A172 (cell line): ENCODE results near the gene LMO7. TPM values are rescaled to one million over a fixed set of nuclear protein-coding genes. Genes with fewer than 3 reads are reported as not detected.
A peak's percentile ranks its signal among the peaks of the same experiment; 100 is the strongest.
"Not testable (repeated sequence)": the region's sequence is repeated elsewhere in the genome, so short reads cannot be mapped to it uniquely, and the experiment has no call there.

Experiments
- DNase-seq: peaks from one replicate; pipeline ENCODE4 v3.0.0-alpha.2; 2015; ENCODE audit warnings: low spot score
- total RNA-seq: library from RNA; depleted of rRNA; stranded (reverse); fragments of >200 nt; shearing (Covaris generic); gene quantifications from 2 replicates; pipeline ENCODE4 v1.2.3, GENCODE V29; 2014

LMO7 gene
- total RNA-seq, 1 experiment from 2014 or later: 215 TPM

DNA sequence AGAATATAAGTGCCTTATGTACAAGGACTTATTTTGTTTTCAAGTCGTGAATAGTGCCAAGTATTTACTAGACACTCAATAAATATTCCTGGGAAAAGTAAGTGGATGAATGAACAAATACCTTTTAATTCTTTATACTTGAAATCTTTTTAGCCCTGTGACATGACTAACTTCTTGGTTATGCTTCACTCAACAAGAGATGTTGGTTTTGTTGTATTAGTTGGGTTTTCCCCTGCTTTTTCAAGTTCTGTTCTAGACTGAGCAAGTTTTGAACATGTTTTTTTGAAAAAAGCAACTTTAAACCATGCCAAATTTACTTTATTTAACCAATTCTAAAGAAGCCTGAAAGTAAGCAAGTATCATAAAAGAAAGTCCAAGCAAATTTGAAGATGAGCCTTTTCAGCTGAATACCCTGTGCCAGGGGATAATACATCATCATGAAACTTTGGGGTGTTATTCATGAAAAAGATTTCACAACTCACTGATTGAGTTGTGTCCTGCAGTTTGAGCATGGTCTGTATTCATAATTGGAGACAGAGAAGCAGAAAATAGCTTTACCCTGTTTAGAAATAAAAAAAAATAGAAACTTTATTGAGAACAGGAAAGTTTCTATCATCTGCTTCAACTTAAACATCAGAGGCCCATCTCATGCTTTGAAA, 11.1 kb downstream of the LMO7 start:
- DNase-seq: no peak

DNA sequence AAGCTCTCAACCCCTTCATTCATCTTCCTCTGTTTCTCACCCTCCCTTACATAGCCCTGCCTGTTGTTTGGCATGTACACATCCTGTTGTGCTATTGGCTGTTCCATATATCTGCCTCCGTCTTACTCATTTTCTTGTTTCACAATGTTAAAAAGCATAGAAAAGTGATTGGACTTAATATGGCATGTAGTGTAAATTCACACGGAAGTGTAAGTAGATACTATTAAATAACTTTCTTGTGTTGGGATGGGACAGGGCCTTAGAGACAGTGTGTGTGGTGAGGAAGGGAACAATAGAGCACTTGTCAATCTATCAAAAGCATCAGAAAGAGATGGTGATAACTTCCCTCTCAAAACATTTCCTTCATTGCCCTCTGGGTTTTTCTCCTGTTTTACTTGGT, 12.3 kb downstream of the LMO7 start:
- no peak for DNase-seq

DNA sequence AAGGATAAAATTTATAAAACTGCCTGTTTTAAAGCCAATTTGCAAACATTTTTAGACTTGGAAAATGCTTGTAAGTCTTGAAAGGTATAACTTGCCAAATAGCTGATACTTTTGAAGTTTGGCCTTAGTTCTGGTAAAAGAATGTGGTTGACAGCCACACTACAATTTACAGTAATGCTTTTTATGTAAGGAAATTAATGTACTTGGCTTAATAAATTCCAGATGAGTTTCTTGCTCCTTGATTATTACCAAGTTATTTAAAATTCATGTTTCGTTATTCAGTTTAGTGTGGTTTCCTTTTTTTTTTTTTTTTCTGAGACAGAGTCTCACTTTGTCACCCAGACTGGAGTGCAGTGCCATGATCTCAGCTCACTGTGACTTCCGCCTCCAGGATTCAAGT, 14.9 kb downstream of the LMO7 start:
- no peak for DNase-seq

DNA sequence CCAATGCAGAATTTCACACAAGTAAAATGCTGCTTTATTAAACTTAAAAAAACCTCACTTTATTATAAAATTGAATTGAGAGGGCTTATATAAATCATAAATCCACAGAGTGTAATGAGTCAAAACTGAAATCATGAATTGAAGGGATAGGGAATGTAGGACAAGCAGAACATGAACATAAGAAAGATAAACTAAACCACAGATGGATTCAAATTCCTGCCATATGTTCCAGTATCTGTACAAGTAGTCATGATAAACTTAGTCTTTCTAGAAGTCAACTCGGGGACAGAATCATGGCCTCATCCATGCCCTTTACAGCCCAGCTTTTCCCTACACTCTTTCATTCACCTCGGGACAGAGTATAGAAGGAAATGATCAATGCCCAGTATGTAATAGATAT, 16.6 kb downstream of the LMO7 start:
- DNase-seq: no peak

DNA sequence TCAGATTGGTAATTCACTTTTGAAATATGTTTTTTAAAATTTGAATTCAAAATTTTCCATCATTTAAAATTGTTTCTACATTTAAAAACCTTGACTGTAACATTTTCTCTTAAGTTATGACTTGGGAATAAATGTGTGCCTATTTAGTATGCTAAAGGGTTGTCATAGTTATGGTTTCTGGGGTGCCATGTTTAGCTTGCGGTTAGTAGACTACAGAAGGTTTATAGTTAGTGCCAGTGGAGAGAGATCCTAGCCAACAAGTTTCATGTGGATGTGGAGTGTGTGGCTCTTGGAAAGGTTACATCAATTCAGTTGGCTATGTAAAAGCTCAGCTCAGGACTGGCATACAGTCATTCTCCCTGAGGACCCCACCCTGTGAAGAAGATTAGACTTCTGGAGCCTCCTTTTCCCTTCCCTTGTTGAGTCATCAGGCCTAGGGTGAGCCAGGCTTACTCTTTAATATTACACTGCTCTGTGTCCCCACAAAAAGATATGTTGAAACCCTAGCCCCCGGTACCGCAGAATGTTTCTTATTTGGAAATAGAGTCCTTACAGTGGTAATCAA, 20.4 kb downstream of the LMO7 start:
- DNase-seq: peak; percentile 56

DNA sequence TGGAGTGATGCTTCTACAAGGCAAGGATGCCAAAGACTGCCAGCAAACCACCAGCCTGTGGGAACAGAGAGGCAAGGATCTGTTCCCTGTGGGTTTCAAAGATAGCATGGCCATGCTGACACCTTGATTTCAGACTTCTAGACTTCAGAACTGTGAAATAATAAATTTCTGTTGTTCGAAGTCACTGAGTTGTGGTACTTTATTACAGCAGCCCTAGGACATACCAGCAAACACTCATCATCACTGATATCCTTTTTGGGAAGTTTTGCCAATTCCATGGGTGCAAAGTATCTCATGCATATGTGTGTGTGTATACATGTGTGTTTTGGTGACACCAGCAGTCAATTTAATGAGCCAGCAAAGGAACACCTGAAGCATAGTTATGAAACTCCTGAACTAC, 21.0 kb downstream of the LMO7 start:
- no peak for DNase-seq

DNA sequence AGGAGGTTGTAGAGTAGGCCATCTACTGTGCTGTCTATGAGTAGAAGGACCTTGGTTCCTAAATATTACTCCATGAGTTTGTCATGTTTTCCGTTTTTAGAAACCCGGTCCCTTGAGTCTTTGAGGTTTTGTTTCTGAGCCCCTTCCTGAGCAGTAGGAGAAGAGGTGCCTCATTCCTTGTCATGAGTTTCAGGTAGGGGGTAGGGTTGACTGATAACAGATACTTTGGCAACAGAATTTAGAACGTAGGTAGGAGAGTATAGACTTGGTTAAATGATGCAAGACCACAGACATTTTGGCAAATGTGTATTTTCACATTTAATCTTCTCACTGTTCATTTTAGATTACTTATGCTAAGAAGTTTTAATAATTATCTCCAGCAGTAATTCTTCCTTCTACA, 24.6 kb downstream of the LMO7 start:
- no peak for DNase-seq

DNA sequence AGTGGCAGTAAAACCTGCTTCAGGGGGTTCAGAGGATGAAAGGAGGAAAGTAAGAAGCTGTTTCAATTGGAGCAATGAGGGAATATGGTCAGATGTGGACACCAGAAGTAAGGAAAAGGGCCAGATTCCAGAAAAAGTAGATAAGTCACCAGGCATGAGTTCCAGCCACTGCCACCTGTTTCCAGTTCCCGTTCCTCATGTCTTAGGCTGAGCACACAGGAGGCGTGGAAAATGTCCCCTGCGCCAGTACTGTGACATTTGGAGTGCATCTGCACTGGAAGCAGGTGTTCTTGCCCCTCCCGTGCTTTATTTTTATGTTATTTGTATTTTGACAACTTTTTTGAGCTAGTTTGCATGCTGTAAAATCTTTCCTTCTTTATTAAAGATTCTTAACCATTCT, 25.3 kb downstream of the LMO7 start:
- no peak for DNase-seq

DNA sequence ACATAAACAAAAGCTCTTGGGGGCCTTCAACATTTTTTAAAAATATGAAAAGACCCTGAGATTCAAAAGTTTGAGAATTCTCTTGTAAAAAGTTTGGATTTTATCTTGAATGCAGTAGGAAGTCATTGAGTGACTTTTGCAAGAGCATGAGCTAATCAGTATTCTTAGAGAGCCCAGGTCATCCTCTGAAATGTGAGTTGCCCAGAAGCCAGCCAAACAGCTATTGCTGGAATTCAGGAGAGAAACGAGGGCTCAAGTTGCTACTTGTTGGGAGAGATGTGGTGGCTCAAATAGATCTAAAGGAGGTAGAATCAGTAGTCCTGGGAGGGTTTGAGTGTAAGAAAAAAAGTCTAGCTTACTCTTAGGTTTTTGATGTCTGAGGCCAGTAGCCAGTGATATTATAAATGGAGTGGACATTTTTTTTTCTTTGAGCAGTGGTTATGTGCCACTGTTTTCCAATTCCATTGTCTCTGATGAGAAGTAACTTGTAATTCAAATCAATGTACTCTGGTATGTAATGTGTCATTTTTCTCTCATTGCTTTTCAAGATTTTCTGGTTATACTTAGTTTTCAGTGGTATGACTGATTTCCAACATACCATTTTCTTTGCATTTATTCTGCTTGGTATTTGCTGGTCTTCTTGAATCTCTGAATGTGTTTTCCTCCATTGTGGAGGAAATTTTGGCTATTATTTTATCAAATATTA, 30.7 kb downstream of the LMO7 start:
- no peak for DNase-seq

DNA sequence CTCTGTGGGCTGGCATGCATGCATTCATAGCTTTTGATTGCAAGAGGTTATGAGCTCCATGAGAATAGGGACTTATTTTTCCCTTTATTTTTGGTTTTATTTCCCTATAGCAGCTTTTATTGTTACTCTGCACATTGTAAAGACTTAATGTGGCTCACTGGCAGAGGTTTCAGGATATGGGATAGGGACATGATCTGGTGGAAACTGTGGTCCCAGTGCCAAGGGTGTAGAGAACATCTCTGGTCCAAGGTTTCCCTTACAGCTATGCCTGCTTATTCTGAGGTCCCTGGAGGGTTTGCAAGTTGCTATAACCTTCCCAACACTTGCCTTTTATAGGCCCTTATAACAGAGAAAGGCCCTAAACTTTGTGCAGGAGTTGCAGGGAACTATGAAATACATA, 33.6 kb downstream of the LMO7 start:
- no peak for DNase-seq

DNA sequence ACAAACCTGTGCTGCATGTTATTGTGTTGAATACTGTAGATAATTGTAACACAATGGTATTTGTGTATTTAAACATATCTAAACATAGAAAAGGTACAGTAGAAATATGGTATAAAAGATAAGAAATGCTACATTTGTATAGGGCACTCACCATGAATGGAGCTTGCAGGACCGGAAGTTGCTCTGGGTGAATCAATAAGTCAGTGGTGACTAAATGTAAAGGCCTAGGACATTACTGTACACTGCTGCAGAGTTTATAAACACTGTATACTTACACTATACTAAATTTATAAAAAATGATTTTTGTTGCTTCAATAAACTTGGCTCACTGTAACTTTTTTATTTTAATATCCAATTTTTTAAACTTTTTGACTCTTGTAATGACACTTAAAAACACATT, 34.4 kb downstream of the LMO7 start:
- DNase-seq: no peak

DNA sequence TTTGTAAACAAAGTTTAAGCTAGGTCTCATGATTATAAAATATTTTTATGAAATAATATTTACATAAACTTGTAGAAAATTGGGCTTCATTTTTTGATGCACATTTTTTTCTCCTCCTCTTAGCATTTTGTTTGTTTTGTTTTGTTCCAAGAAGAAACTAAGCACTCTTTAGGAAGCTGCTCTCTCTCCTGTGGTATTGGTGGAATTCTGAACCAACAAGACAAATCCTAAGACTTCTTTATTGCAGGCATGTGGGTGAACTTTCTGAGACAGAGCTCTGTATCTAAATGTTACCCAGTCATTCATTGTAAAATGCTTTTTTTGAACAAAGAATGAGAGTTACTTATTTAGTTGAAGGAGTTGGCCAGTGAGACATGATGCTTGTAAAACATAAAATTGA, 39.3 kb downstream of the LMO7 start:
- DNase-seq: no peak

DNA sequence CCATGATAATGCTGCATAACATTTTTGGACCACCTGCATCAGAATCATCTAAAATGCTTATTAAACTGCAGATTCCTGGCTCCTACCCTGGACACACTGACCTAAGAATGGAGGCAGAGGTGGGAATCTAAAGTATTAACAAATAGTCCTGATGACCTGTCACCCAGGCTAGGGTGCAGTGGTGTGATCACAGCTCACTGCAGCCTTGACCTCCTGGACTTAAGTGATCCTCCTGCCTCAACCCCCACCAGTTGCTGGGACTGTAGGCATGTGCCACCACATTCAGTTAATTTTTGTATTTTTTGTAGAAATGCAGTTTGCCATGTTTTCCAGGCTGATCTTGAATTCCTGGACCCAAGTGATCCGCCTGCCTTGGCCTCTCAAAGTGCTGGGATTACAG, 43.3 kb downstream of the LMO7 start:
- no peak for DNase-seq

DNA sequence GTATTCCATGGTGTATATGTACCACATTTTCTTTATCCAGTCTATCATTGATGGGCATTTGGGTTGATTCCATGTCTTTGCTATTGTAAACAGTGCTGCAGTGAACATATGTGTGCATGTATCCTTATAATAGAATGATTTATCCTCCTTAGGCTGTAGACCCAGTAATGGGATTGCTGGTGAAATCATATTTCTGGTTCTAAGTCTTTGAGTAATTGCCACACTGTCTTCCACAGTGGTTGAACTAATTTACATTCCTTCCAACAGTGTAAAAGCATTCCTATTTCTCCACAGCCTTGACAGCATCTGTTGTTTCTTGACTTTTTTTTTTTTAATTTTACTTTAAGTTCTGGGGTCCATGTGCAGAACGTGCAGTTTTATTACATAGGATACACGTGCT, 44.1 kb downstream of the LMO7 start:
- not testable (repeated sequence) for DNase-seq

DNA sequence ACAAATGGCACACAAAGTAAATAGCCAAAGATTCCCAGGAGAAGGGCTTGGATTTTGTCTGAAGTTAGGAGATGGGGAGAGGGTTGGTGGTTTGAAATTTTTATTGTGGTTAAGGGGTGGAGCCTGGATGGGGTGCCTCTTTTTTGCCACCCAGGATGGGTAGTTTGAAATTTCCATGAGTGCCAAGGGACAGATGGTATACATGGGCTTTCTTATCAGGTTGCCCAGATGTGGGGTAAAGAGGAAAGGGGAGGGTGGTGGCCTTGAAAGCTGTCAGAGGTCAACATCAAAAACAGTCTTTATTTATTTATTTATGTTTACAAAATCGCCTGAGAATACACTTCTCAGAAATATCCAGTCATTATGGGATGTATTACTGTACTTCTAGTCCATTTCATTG, 46.2 kb downstream of the LMO7 start:
- no peak for DNase-seq

DNA sequence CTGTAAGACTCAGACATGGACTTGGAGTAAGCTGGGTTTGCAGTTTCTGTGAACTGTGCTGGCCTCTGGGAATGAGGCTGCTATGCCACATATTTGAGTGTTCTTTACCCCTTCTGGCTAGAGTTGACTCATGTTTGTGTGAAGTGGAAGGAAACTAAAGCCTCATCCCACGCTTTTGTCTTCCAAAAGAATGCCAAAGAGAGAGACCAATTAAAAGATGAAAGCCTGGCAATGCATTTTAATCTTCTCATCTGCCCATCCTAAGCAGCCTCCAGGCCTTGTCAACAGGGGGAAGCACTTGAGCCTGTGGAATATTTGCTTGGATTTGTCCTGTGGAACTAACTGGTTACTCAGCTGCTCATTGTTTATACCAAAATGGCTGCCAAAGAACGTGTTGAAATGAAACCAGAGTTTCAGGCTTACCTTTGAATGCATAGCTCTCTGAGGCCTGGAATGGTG, 49.1 kb downstream of the LMO7 start:
- peak; percentile 76 for DNase-seq

DNA sequence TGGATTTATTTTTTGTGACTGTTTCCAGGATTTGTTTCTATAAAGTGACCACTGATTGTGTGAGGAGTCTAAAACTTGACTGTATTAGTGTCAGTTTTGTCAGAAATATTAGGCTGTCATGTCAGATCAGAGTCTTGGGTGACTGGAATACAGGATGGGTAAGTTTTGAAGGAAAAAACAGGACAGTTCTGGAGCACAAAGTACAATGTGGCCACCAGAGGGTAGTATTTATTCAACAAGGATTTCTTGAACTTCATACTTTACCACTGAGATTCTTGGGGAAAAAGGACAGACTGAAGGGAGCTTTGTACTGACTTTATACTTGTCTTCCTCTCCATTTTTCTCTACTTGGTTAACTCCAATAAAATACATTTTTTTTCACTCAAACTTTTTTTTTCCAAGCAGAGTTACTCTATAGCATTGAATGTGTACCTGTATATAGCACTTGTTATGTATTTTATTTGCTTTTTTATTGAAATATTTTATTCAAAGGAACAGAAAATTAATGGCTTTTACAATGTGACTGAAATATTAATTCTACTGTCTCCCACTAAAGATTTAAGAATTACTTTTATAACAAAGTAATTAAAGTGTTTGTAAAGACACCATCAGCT, 51.1 kb downstream of the LMO7 start:
- peak; percentile 44 for DNase-seq

DNA sequence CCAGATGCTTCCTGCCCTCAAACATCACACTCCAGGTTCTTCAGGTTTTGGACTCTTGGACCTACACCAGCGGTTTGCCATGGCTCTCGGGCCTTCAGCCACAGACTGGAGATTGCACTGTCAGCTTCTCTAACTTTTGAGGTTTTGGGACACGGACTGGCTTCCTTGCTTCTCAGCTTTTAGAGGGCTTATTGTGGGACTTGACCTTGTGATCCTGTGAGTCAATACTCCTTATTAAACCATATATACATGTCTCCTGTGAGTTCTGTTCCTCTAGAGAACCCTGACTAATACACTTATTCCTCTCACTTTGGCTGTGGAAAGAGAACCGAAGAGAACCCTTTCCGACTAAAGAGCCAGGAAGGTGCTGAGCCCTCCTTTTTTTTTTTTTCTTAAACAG, 53.6 kb downstream of the LMO7 start:
- no peak for DNase-seq

DNA sequence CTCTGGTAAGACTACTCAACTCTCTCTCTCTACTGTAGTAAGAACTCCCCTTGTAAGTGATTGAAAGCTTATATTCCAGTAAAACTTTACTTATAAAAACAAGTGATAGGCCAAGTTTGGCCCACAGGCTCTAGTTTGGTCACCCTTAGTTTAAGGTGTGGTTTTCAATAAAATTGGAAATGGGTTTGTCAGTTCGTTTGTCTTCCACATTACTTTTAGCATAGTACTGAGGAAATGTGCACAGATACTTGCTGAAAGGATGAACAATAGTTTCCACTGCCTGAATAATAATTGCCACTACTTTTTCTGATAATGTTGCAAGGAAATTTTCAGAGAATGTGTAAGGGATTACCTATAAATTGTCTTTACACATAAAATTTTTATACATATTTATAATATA, 54.5 kb downstream of the LMO7 start:
- DNase-seq: no peak

DNA sequence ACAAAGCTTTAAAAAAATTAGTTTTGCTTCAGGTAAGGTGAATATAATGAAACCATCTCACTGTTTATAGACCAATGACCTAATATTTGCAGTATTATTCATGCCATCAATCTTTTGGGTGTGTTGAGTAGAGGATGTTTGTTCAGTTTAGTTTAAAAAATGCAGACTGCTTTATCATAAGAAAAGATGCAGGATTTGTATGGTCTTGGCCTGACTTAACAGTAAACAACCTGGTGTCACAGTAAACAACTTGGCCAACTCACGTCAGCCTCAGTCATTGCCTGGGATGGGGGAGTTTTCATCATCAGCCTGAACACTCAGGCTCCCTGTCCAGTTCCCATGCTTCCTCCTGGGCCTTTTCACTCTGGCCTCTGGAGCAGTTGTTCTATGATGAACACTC, 55.1 kb downstream of the LMO7 start:
- no peak for DNase-seq

DNA sequence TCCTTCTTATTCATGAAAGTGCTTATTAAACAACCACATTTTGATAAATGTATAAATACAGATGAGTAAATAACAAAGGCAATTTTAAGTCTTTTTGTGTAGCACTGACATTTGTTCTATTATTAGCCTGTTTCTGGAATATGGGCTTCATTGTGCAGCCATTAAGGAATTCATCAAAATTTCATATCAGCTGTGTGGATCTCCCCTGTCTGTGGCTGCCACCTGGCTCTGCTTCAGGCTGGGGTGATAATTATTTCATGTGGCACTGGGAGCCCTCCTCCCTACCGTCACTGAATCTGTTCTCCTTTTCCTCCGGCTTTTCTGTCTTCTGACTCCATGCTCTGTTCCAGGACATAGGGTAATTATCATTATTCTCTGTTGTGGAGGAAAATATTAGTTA, 57.1 kb downstream of the LMO7 start:
- DNase-seq: no peak

DNA sequence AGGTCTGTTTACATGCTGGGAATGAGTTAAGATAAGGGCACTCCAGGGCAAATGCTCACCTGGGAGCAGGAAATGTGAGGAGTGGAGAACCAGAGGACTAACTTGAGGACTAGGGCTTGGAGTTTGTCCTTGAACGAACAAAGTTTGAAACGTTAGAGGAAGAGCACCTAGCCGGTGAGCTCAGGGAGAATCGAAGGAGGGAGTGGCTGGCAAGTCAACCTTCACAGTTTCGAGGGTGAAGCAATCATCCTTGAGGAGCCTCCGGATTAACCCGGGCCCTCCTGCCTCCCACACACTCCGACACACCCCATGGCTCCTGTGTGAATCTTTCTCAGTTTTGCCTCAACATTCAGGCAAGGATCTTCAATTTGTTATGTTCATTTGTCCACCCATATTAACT, 58.6 kb downstream of the LMO7 start:
- no peak for DNase-seq

DNA sequence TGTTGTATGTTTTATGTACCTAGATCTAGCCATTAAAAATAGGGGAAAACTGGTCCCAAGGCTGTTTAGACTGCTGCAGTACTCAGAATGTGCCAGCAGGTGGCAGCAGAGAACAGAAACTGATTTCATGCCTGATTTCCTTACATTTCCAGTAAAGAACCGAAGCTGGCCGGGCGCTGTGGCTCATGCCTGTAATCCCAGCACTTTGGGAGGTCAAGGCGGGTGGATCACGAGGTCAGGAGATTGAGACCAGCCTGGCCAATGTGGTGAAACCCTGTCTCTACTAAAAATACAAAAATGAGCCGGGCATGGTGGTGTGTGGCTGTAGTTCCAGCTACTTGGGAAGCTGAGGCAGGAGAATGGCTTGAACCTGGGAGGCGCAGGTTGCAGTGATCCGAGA, 59.8 kb downstream of the LMO7 start:
- DNase-seq: peak; percentile 65
